Fibroblast of skin of right quadriceps (primary cell): Measurements from ENCODE around the gene FGFR4.

ENCODE experiments used
- DNase-seq: peaks from one replicate; pipeline ENCODE4 v3.0.0-alpha.2; 2013

FGFR4 gene

GRCh38 chr5:177132136-177133095, 45.7 kb downstream of the FGFR4 start:
- peak; percentile 27 for DNase-seq

GRCh38 chr5:177133096-177133852, 46.6 kb downstream of the FGFR4 start, which contains the start of gene NSD1:
NSD1 (plus strand) TSS chr5:177133773; CDS start chr5:177135104, 1,331 bp downstream.
- DNase-seq = peak; percentile 90

GRCh38 chr5:177133853-177134696, 47.4 kb downstream of the FGFR4 start:
- DNase-seq = peak; percentile 47

GRCh38 chr5:177134697-177135225, 48.0 kb downstream of the FGFR4 start:
- DNase-seq = no peak

GRCh38 chr5:177140312-177140711, 53.6 kb downstream of the FGFR4 start:
- no peak for DNase-seq

DNA sequence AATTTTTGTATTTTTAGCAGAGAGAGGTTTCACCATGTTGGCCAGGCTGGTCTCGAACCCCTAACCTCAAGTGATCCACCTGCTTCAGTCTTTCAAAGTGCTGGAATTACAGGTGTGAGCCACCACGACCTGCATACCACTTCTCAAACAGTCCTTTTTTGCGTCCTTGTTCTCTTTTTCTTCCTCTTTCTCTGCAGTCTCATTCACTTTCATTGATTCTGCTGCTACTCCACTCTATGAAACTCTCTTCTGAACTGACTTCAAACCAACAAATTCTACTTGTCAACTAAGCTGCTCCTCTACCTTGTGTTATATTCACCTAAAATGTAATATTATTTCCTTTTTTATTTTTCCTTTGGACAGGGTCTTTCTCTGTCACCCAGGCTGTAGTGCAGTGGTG, 54.8 kb downstream of the FGFR4 start:
- no peak for DNase-seq

- DNase-seq = no peak
Observed at GRCh38 chr5:177142098-177142611, 55.4 kb downstream of the FGFR4 start.

DNA sequence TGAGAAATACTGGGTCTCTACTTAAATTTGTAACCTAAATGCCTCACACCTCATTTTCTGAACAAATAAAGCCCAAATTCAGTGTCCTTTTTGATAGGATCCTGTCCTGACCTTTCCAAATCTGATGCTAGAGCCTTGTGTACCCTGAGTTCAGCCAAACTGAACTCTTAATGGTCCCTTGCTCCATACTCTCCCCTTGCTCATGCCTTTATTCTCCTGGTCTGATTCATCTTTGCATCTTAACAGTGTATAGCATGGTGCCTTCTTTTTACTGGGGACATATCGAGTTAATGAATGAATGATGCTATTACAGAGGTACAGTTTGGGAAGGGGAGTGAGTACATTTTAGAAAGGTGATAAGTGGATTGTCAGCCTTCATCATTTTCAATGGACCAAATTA, 56.1 kb downstream of the FGFR4 start:
- DNase-seq = no peak

GRCh38 chr5:177146891-177147638, 60.4 kb downstream of the FGFR4 start:
- DNase-seq = peak; percentile 39
